HFF-Myc (cell line): ENCODE results near the gene GADD45B.
"Not testable (repeated sequence)": the region's sequence is repeated elsewhere in the genome, so short reads cannot be mapped to it uniquely, and the experiment has no call there.

Experiments used
- DNase-seq: peaks from one replicate; pipeline ENCODE4 v3.0.0-alpha.2; 2011; ENCODE audit warnings: low read depth; ENCODE audit errors: extremely low read depth
- H3K4me3 ChIP-seq: replicated peaks from 2 replicates; pipeline ENCODE4 v1.5.1; 2011; ENCODE audit warnings: low read depth, mild to moderate bottlenecking, control low read depth, low read length
- CTCF ChIP-seq: IDR thresholded peaks from 2 replicates; pipeline ENCODE4 v1.5.1; 2012; ENCODE audit warnings: mild to moderate bottlenecking, low read depth, low read length, control low read depth; ENCODE audit errors: missing control alignments

GADD45B gene

GRCh38 chr19:2495651-2496316 is 19.9 kb downstream of the GADD45B start:
- no peak for DNase-seq
- H3K4me3 ChIP-seq, result peak overlapping the region; percentile 51; the same call in 1 of the 2 replicates
- no peak for TF ChIP-seq CTCF

GRCh38 chr19:2497186-2497585 is 21.3 kb downstream of the GADD45B start:
- no peak for DNase-seq
- TF ChIP-seq CTCF, result no peak
- H3K4me3 ChIP-seq, result no peak overlapping the region

GRCh38 chr19:2500156-2500555 is 24.2 kb downstream of the GADD45B start:
- no peak overlapping the region for H3K4me3 ChIP-seq
- no peak for DNase-seq
- no peak for TF ChIP-seq CTCF

- no peak for DNase-seq
- TF ChIP-seq CTCF, result no peak
- no peak overlapping the region for H3K4me3 ChIP-seq
Observed at GRCh38 chr19:2500841-2501261, 24.9 kb downstream of the GADD45B start.

DNA sequence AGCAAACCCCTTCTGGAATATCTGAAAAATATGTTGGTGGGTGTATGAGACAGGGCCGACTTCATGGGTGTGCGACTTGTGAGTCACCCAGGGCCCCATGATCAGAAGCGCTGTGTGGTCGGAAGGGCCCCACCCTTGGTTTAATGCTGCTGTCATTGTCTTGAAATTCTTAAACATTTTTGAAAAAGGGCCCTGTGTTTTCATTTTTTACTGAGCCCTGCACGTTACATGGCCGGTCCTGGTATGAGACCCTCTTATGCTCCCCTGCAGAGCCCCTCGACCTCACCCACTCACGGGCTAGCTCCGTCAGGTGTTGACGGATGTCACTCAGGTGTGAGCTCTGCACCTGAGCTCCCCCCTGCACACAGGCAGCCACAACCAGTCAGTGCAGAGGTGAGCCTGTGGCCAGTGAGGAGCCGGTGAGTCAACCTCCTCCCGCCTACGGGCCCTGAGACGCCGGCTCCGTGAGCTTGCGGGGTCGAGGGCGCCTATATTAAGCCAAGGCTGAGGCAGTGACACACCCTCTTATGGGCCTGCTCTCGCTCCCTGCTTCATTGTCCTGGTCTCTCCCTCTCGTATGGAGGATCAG is 27.7 kb downstream of the GADD45B start:
- no peak overlapping the region for H3K4me3 ChIP-seq
- no peak for TF ChIP-seq CTCF
- DNase-seq, result peak; percentile 72

GRCh38 chr19:2506656-2507055 is 30.7 kb downstream of the GADD45B start:
- DNase-seq, H3K4me3 ChIP-seq: not testable (repeated sequence)

- DNase-seq, result no peak
Observed at GRCh38 chr19:2507109-2507508, 31.2 kb downstream of the GADD45B start.

More at GRCh38 chr19:2507109-2507508, 31.2 kb downstream of the GADD45B start:
- no peak for TF ChIP-seq CTCF
- H3K4me3 ChIP-seq, result no peak overlapping the region
